Mesodermal cell (in vitro differentiated cells): ENCODE measurements around the gene ANGPTL2.

Source experiments
- H3K27ac ChIP-seq: 2 replicates; pipeline ENCODE4 v1.7.0; 2013; ENCODE audit warnings: mild to moderate bottlenecking, low read depth, low read length, moderate library complexity; ENCODE audit not compliant: severe bottlenecking
- H3K36me3 ChIP-seq: 2 replicates; pipeline ENCODE4 v1.7.1; 2013; ENCODE audit warnings: mild to moderate bottlenecking, low read length, moderate library complexity; ENCODE audit not compliant: control insufficient read depth, insufficient read depth
- H3K4me1 ChIP-seq: one replicate; pipeline ENCODE4 v1.7.1; 2013; ENCODE audit warnings: mild to moderate bottlenecking, low read length; ENCODE audit not compliant: insufficient read depth, control insufficient read depth, poor library complexity, severe bottlenecking
- H3K4me3 ChIP-seq: 2 replicates; pipeline ENCODE4 v1.7.0; 2013; ENCODE audit warnings: low read length, control low read depth, mild to moderate bottlenecking; ENCODE audit not compliant: insufficient read depth, poor library complexity, severe bottlenecking; ENCODE audit errors: extremely low read depth
- H3K9me3 ChIP-seq: 2 replicates; pipeline ENCODE4 v1.7.1; 2013; ENCODE audit warnings: mild to moderate bottlenecking, low read length, moderate library complexity; ENCODE audit not compliant: control insufficient read depth
- WGBS, 2 experiments: methylation state at CpG; one replicate each; pipeline ENCODE4 v1.1.5; 2013; ENCODE audit warnings: missing lambda C conversion rate in 2 of 2; ENCODE audit not compliant: insufficient coverage in 2 of 2; 5-methylcytosine and 5-hydroxymethylcytosine counted together

Gene ANGPTL2

DNA sequence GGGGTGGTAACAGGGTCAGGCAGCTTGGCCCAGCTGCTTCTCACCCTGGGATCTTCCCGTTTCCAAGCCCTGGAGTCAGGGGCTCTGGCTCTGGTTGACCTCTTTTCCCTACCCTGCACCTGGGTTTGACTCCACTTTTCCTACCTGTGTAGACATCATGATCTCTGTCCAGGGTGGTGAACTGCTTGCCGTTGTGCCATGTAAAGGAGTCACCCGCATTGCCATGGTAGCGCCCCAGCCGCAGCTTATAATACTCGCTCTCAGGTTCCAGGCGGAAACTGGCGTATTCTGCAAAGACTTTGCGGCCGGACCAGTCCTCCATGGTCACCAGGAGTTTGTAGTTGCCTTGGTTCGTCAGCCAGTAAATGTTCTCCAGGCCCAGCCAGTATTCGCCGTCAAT, 30.9 kb downstream of the ANGPTL2 start:
- no peaks in the 10 kb centered on the region for H3K4me1 ChIP-seq
- 90 to 97% methylated on average over 9 to 13 of the region's 13 CpGs for WGBS, 2 experiments
- peaks cover 7% of the 10 kb centered on the region for H3K36me3 ChIP-seq
- no peak overlapping the region for H3K4me3 ChIP-seq
- no peaks in the 10 kb centered on the region for H3K9me3 ChIP-seq
- H3K27ac ChIP-seq, result no peak overlapping the region

DNA sequence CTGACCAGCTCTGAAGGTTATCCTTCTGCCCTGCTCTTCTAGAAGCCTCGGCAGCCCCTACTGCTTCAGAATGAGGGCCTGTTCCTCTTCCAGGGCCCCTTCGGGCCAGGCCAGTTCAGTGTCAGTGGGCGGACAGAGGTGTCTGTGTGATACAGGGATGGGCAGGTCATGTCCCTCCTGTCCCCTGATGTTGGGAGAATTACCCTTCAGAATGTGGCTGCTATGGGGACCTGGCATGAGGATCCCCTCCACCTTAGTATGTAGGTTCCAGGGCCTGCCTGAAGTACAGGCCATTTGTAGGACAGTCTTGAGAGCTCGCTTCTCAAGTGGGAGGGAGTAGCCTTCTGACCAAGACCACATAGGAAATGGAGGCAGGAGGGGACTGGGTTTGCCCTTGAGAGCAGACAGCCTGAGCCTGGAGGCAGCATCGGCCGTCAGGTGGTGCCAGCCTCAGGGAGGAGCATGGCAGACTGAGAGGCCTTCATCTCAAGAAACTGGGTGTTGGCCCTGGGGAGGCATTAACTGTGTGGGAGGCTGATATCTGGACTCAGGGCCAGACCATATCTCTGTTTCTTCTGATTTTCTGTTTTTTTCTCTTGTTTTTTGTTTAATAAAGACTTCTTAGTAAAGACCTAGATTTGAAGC, 32.0 kb downstream of the ANGPTL2 start:
- no peaks in the 10 kb centered on the region for H3K4me1 ChIP-seq
- 79 to 88% methylated on average over 4 to 6 of the region's 6 CpGs for WGBS, 2 experiments
- no peaks in the 10 kb centered on the region for H3K9me3 ChIP-seq
- peaks cover 7% of the 10 kb centered on the region for H3K36me3 ChIP-seq
- no peak overlapping the region for H3K4me3 ChIP-seq
- H3K27ac ChIP-seq, result no peak overlapping the region

- Histone ChIP-seq H3K4me3 (no peak overlapping the region), H3K4me1 (no peaks in the 10 kb centered on the region), H3K27ac (no peak overlapping the region), H3K9me3 (no peaks in the 10 kb centered on the region), H3K36me3 (peaks cover 7% of the 10 kb centered on the region)
- 83 to 91% methylated on average over 5 to 6 of the region's 6 CpGs for WGBS, 2 experiments
These were observed 32.8 kb downstream of the ANGPTL2 start for GRCh38 chr9:127089631-127090081.

DNA sequence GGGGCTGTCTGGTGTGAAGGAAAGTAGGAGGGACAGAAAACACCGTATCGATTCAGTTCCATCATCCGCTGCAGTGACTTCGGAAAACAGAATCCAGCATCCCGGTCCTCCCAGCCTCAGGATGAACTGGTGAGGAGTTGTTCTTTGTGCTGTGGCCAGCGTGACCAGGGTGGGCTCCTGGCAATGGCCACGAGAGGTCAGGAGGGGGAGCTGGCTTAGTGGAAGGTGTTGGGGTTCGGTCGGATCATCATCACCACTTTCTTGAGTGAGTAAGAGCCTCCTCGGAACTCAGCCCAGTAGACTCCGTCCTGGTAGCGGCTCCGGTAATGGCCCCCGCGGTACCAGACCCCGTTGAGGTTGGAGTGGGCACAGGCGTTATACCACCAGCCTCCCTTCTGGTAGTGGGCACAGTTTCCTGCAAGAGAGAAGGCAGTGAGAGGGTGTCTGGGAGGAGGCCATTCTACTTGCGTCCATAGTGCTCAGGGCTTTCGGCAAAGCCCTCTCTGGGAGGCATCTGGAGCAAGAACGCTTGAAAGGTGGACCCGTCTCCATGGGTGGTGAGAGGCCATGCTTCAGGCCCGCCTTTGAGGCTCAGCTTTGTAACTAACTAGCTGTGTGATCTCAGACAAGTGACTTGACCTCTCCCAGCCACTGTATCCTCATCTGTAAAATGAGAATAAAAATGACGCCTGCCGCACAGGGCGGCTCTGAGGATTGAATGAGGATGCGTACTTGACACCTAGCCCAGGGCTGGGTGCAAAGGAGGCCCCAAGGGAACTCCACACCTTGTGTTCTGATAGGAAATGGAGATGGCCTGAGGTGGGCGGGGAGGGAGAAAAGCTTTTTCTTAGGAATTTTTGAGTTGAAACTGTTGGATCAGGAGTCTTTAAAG, 33.5 kb downstream of the ANGPTL2 start:
- H3K36me3 ChIP-seq, result peaks cover 7% of the 10 kb centered on the region
- H3K9me3 ChIP-seq, result no peaks in the 10 kb centered on the region
- 91 to 96% methylated on average over 19 to 24 of the region's 27 CpGs for WGBS, 2 experiments
- no peak overlapping the region for H3K27ac ChIP-seq
- no peak overlapping the region for H3K4me3 ChIP-seq
- no peaks in the 10 kb centered on the region for H3K4me1 ChIP-seq

GRCh38 chr9:127087836-127088235, 34.6 kb downstream of the ANGPTL2 start:
- no peaks in the 10 kb centered on the region for H3K9me3 ChIP-seq
- 90 to 95% methylated on average over 4 to 5 of the region's 8 CpGs for WGBS, 2 experiments
- peaks cover 4% of the 10 kb centered on the region for H3K4me1 ChIP-seq
- peaks cover 7% of the 10 kb centered on the region for H3K36me3 ChIP-seq
- H3K4me3 ChIP-seq, result no peak overlapping the region
- H3K27ac ChIP-seq, result no peak overlapping the region

DNA sequence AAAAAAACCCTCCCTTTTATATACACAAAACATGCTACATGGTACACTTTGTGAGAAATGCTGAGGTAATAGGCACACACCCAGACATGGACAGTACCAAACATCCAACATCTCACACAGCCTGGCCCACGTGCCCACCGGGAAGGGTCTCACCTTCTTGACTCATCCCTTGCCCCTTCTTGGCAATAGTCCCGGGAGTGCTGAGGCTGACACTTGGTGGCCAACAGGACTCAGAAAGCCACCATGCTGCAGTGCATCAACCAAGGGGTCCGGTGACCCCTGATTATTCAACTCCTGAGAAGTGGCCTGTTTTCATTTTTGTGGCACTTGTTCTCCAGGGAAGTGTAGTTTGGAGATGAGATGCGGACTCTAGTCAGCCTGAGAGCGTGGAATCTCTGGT, 35.0 kb downstream of the ANGPTL2 start:
- peaks cover 4% of the 10 kb centered on the region for H3K4me1 ChIP-seq
- WGBS, 2 experiments, result 92 to 98% methylated on average over 5 to 6 of the region's 6 CpGs
- H3K27ac ChIP-seq, result no peak overlapping the region
- no peak overlapping the region for H3K4me3 ChIP-seq
- peaks cover 7% of the 10 kb centered on the region for H3K36me3 ChIP-seq
- no peaks in the 10 kb centered on the region for H3K9me3 ChIP-seq

GRCh38 chr9:127086771-127087170, 35.7 kb downstream of the ANGPTL2 start:
- no peak overlapping the region for H3K4me3 ChIP-seq
- H3K9me3 ChIP-seq, result no peaks in the 10 kb centered on the region
- no peak overlapping the region for H3K27ac ChIP-seq
- peaks cover 7% of the 10 kb centered on the region for H3K36me3 ChIP-seq
- WGBS, 2 experiments, result 94 to 98% methylated on average over 3 to 4 of the region's 4 CpGs
- H3K4me1 ChIP-seq, result peaks cover 4% of the 10 kb centered on the region

- 91 to 100% methylated on average over 2 of the region's 2 CpGs for WGBS, 2 experiments
- peaks cover 7% of the 10 kb centered on the region for H3K36me3 ChIP-seq
These were observed 37.2 kb downstream of the ANGPTL2 start for GRCh38 chr9:127085186-127085585.

DNA sequence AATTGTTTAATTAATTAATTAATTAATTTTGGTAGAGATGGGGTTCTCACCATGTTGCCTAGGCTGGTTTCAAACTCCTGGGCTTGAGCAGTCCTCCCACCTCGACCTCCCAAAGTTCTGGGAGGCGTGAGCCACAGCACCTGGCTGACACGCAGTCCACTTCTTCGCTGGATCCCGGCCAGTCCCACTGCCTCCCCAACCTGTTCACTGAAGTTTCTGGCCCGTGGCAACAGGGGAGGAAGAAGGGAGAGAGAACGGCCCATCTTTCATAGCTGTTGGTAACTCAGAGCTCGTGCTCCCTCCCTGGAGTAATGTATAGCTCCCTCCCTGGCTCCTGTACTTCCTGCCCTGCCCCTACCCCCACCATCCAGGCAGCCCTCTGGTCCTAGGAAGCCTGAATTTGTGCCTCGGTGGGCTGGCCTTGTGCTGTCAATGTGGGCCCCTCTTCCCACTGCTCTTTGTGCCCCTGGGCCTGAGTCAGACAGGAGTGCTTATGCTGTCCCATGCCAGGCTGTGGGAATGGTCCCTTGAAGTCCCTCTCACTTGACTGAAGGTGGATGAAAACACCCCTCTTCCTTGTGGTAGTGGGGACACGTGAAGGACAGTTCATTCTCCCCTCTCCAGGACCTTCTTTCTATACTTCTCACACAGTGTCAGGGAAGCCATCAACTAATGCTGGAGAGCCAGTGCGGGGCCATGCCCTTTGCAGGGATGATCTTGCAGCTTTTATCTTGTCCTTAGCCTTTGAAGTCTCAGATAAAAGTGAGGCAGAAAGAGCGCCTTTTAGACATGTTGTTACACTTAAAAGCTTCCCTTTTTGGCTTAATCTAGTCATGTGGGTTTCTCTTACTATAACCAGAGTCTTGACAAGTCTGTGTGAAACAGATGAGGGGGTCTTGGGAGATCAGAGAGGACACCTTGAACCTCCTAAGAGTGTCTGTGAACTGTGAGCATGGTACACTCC, 38.1 kb downstream of the ANGPTL2 start:
- Histone ChIP-seq H3K4me3 (no peak overlapping the region), H3K36me3 (peaks cover 7% of the 10 kb centered on the region), H3K27ac (no peak overlapping the region), H3K9me3 (no peaks in the 10 kb centered on the region), H3K4me1 (peaks cover 4% of the 10 kb centered on the region)
- WGBS, 2 experiments, result 80 to 87% methylated on average over 7 to 9 of the region's 12 CpGs

More at GRCh38 chr9:127085186-127085585, 37.2 kb downstream of the ANGPTL2 start:
- H3K4me1 ChIP-seq, result peaks cover 4% of the 10 kb centered on the region
- H3K4me3 ChIP-seq, result no peak overlapping the region
- H3K27ac ChIP-seq, result no peak overlapping the region
- no peaks in the 10 kb centered on the region for H3K9me3 ChIP-seq
